ENCODE data around the gene CCDC85B. TPM values are rescaled to one million over a fixed set of nuclear protein-coding genes. Genes with fewer than 3 reads are reported as not detected.
A peak's percentile ranks its signal among the peaks of the same experiment; 100 is the strongest.

CCDC85B gene
- total and polyA plus RNA-seq, 2 of the 13 experiments (the other 11 are each of a cell fraction or from before 2014, with no cell fraction given) = 8.2 to 19.5 TPM

- no peak for TF ChIP-seq ZHX1 (CRISPR knock-in tag; IDR thresholded peaks at IDR 0.05; ENCODE audit: low read depth)
- TF ChIP-seq SPEN (CRISPR knock-in tag; IDR thresholded peaks at IDR 0.05; ENCODE audit: low read depth) = no peak
- TF ChIP-seq POLR2AphosphoS2 (IDR thresholded peaks at IDR 0.05; ENCODE audit: low read depth, low read length) = no peak
- TF ChIP-seq ATF4 (CRISPR knock-in tag; IDR thresholded peaks at IDR 0.05) = no peak
- peak; percentile 88 for TF ChIP-seq PATZ1 (CRISPR knock-in tag; IDR thresholded peaks at IDR 0.05)
- no peak for TF ChIP-seq MATR3 (CRISPR knock-in tag; IDR thresholded peaks at IDR 0.05)
- no peak for TF ChIP-seq CHCHD3 (CRISPR knock-in tag; IDR thresholded peaks at IDR 0.05)
- TF ChIP-seq CREBL2 (CRISPR knock-in tag; IDR thresholded peaks at IDR 0.05; ENCODE audit: borderline replicate concordance) = no peak
- TF ChIP-seq MAFF (IDR thresholded peaks at IDR 0.05; ENCODE audit: low read depth, low read length) = no peak
- TF ChIP-seq NFYC (CRISPR knock-in tag; IDR thresholded peaks at IDR 0.05) = no peak
- no peak for TF ChIP-seq ATF7-NPFF (CRISPR knock-in tag; IDR thresholded peaks at IDR 0.05; ENCODE audit: low read depth)
- peak; percentile 40; the same call in 1 of the 2 replicates for TF ChIP-seq ELF3 (CRISPR knock-in tag; IDR thresholded peaks at IDR 0.05)
- no peak for TF ChIP-seq TBL1XR1 (IDR thresholded peaks at IDR 0.05; ENCODE audit: borderline replicate concordance, low read length, partially characterized antibody)
- TF ChIP-seq HCFC1 (IDR thresholded peaks at IDR 0.05; ENCODE audit: low read depth, low read length) = no peak
- no peak for TF ChIP-seq TAF1 (CRISPR knock-in tag; IDR thresholded peaks at IDR 0.05)
- no peak for TF ChIP-seq NFKBIZ (CRISPR knock-in tag; IDR thresholded peaks at IDR 0.05)
- no peak for TF ChIP-seq THAP8 (CRISPR knock-in tag; IDR thresholded peaks at IDR 0.05; ENCODE audit: borderline replicate concordance)
- TF ChIP-seq TFE3 (CRISPR knock-in tag; IDR thresholded peaks at IDR 0.05) = no peak
- no peak for TF ChIP-seq CBFB (CRISPR knock-in tag; IDR thresholded peaks at IDR 0.05)
- TF ChIP-seq SATB2 (CRISPR knock-in tag; IDR thresholded peaks at IDR 0.05) = no peak
- TF ChIP-seq DDIT3 (CRISPR knock-in tag; IDR thresholded peaks at IDR 0.05) = no peak
- TF ChIP-seq SP140L (CRISPR knock-in tag; IDR thresholded peaks at IDR 0.05; ENCODE audit: borderline replicate concordance) = no peak
- TF ChIP-seq ZNF136 (CRISPR knock-in tag; IDR thresholded peaks at IDR 0.05; ENCODE audit: low read depth) = no peak
Observed at GRCh38 chr11:65884716-65885092, 5.8 kb upstream of the CCDC85B start (continued).

Measured in HepG2 (cell line).